ENCODE measurements around the gene MPV17. TPM values are rescaled to one million over a fixed set of nuclear protein-coding genes. Genes with fewer than 3 reads are reported as not detected.

Gene MPV17
- total RNA-seq, 4 donors from 2014 or later: 56.8 to 88.7 (median 77.1) TPM

DNA sequence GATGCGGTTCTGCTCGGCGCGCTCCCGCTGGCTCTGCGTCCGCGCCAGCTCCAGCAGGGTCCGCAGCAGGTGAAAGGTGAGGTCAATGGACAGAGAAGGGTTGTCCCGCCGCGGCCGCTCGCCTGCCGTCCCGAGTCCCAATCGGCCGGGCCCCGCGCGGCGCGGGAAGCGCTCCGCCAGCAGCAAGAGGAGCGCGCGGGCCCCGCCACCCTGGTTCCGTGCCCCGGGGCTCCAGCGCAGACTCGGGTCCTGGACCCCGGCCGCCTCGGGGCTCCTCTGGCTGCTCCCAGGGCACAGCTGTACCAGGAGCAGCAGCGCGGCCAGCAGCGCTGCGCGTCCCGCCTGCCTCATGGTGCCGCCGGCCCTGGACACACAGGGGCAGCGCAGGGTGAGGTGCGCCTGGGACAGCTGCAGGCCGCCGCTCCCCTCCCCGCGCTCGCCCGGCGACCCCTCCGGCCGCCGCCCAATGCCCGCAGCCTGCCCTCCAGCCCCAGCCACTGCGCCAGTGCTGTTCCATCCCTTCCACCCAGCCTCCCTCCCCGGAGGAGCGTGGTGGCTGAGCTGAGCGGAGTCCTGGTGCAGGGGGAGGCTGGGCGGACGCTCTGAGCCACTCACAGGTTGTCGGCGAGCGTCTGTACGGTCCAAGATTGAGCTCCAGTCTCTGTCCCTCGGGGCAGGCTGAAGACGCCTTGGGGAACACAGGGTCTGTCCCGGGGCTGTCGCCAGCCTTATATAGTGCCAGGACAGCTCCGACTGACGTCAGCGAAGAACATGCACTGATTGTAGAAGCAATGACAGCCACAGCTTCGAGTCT lies 15.1 kb downstream of the MPV17 start:
- TF ChIP-seq, protein P1, sequence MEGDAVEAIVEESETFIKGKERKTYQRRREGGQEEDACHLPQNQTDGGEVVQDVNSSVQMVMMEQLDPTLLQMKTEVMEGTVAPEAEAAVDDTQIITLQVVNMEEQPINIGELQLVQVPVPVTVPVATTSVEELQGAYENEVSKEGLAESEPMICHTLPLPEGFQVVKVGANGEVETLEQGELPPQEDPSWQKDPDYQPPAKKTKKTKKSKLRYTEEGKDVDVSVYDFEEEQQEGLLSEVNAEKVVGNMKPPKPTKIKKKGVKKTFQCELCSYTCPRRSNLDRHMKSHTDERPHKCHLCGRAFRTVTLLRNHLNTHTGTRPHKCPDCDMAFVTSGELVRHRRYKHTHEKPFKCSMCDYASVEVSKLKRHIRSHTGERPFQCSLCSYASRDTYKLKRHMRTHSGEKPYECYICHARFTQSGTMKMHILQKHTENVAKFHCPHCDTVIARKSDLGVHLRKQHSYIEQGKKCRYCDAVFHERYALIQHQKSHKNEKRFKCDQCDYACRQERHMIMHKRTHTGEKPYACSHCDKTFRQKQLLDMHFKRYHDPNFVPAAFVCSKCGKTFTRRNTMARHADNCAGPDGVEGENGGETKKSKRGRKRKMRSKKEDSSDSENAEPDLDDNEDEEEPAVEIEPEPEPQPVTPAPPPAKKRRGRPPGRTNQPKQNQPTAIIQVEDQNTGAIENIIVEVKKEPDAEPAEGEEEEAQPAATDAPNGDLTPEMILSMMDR (IDR thresholded peaks at IDR 0.05; ENCODE audit: low read depth): no peak

DNA sequence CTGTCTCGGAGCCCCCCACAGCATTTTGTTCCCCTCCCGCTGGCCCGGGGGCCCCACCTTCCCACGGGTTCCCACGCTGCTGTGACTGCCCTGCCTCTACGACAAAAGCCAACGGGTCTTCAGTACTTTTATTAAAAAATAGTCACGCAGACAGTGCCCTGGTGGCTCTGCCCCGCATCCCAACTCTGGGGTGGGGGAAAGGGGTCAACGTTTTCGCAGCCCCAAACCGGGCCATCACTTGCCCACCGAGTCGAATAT lies 15.7 kb downstream of the MPV17 start:
- TF ChIP-seq, protein P1 (IDR thresholded peaks at IDR 0.05; ENCODE audit: low read depth): no peak

DNA sequence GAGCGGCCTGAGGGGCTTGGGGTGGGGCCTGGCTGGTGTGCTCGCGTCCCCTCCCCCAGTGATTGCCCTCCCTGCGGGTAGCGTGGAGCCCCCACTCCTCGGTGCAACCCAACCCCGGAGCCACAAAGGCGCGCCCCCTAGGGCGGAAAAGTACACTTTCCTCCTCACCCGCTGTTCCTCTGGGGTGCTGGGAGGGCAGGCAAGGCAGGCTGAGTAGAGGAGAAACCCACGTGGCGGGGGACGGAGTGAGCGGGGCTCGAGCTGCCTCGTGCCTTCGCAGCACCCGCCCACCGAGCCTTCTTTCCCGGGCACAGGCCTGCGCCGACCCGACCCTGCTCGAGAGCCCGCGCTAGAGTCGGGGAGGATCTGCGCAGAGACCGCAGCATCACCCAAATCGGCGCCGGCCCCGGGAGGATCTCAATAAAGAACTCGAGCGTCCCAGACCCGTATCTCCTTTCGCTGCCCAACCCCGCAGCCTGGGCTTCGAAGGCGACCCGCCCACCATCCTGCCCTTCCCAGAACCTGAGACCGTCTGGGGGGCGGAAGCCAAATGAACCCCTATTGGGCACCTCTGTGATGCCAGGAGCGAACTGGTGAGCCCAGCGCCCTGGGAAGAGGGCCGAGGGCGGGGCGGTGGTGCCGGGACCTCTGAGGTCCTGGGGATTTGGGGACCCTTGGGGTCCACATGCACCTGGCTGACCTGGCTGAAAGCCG lies 16.2 kb downstream of the MPV17 start:
- TF ChIP-seq, protein P1 (IDR thresholded peaks at IDR 0.05; ENCODE audit: low read depth): no peak

DNA sequence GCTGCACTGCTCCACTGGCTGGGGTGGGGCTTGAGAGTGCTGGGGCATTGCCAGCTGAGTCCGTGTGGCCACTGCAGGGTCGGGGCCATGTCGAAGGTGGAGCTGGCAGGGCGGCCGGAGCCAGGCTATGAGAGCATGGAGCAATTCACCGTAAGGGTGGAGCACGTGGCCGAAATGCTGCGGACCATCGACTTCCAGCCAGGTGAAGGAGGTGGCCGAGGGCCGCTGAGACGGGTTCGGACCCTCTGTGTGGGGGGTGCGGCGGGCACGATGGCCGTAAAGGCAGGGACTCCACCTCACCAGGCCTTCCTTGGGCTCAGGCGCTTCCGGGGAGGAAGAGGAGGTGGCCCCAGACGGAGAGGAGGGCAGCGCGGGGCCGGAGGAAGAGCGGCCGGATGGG lies 16.8 kb downstream of the MPV17 start:
- TF ChIP-seq, protein P1 (IDR thresholded peaks at IDR 0.05; ENCODE audit: low read depth): no peak

DNA sequence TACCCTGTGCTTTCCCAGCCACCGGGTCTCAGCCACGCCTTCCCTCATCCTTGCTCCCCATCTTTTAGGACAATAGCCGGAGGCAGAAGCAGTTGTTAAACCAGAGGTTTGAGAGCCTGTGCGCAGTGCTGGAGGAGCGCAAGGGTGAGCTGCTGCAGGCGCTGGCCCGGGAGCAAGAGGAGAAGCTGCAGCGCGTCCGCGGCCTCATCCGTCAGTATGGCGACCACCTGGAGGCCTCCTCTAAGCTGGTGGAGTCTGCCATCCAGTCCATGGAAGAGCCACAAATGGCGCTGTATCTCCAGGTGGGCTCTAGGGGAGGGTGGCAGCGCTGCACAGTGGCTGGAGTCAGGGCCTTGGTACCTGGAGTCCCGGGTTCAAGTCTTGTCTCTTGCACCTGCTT lies 17.4 kb downstream of the MPV17 start:
- TF ChIP-seq, protein P1 (IDR thresholded peaks at IDR 0.05; ENCODE audit: low read depth): no peak

DNA sequence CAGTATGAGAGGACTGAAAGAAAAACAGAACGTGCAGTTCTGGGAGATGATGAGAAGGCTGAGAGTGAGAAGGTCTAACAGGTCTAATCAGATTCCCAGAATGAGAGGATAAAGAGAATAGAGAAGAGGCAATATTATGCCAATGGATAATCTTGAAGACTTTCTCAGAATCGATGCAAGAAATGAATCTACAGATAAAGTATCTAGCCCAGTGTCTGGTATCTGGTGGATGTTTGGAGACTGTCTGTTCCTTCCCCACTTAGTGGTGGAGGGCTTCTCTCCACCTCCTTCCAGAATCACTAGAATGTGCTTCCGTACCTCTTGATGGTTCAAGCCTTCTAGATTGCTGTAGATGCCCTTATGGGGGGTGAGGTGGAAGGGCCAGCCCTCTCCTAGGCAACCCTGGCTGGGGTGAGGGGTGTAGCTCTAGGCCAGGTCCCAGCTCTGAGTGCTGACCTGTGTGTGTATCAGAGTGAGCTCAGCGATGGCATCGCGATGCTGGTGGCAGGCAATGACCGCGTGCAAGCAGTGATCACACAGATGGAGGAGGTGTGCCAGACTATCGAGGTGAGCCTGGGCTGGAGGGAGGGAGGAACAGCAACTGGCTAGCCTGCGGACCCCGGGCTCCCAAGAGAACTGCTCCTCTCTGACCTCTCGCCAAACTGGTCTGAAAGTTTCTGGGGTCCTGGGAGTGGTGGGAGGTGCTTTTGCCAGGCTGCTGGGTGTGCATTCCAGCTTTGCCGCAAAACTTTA lies 18.2 kb downstream of the MPV17 start:
- TF ChIP-seq, protein P1 (IDR thresholded peaks at IDR 0.05; ENCODE audit: low read depth): no peak

All from subcutaneous adipose tissue (tissue), 4 donors.